NCI-H526 treated with DMSO at 0.1 percent for 48 hours (cell line): ENCODE measurements around the gene IL4R.

Source experiments
- DNase-seq: peaks from one replicate; lab custom pipeline; 2025; lab: John Stamatoyannopoulos, UW

Gene IL4R

GRCh38 chr16:27315333-27316037, 1.7 kb downstream of the IL4R start:
- DNase-seq, result no peak

- no peak for DNase-seq
These were observed 2.4 kb downstream of the IL4R start for GRCh38 chr16:27316038-27316680.

- no peak for DNase-seq
These were observed 3.5 kb downstream of the IL4R start for GRCh38 chr16:27317320-27317719.

- DNase-seq, result no peak
These were observed 4.1 kb downstream of the IL4R start for GRCh38 chr16:27317738-27318391.

GRCh38 chr16:27318392-27319256, 4.8 kb downstream of the IL4R start:
- DNase-seq, result no peak

- no peak for DNase-seq
These were observed 5.6 kb downstream of the IL4R start for GRCh38 chr16:27319257-27319965.

- no peak for DNase-seq
These were observed 6.7 kb downstream of the IL4R start for GRCh38 chr16:27320261-27321012.

- no peak for DNase-seq
These were observed 7.5 kb downstream of the IL4R start for GRCh38 chr16:27321013-27321915.

- no peak for DNase-seq
These were observed 9.3 kb downstream of the IL4R start for GRCh38 chr16:27322858-27323780.

- DNase-seq, result no peak
These were observed 10.2 kb downstream of the IL4R start for GRCh38 chr16:27323781-27324561.

GRCh38 chr16:27324851-27325301, 11.1 kb downstream of the IL4R start:
- no peak for DNase-seq

- DNase-seq, result no peak
These were observed 12.0 kb downstream of the IL4R start for GRCh38 chr16:27325736-27326135.

- DNase-seq, result no peak
These were observed 12.5 kb downstream of the IL4R start for GRCh38 chr16:27326251-27326650.

GRCh38 chr16:27326738-27327585, 13.2 kb downstream of the IL4R start:
- no peak for DNase-seq

GRCh38 chr16:27327586-27327915, 13.8 kb downstream of the IL4R start:
- DNase-seq, result no peak

GRCh38 chr16:27328937-27329336, 15.2 kb downstream of the IL4R start:
- no peak for DNase-seq
